Measurements from ENCODE around the gene POM121C.
"Not testable (repeated sequence)": the region's sequence is repeated elsewhere in the genome, so short reads cannot be mapped to it uniquely, and the experiment has no call there.

Gene POM121C

DNA sequence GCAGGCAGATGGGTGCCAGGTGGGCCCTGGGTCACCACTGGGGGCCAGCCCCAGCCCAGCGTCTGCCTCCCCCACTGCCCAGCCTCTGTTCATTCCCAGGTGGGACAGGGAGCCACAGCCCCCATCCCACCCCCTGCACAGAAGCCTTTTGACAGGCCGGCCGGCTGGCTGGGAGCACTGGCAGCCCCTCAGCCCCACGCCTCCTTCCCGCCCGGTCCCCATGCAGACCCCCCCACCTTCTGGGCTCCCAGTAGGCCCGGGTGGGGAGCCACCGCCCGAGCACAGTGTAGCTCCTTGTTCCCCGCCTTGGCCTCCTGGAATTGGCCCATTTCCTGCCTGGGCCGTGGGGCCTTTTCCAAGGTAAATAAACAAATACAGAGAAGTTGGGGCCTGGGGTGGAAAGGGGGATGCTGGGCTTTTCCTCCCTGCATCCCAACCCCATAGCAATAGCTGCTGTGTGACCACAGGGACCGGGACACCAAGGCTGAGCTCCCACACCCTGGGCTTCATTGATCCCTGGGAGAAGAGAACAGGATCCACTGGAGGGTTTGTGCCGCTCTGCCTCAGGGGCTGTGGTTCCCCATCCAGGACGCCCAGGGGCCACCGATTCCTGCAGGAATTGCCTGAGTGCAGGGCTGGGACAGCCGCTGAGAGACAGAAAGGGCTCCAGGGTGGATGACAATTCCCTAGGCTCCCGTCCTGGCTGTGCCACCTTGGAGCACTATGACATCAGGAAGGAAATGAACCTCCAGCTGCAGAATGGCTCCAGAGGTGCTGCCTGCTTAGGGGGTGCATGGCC lies 111.4 kb downstream of the POM121C start:
- DNase-seq (ENCODE audit: low read depth); in situ Hi-C loops (cut with HindIII; ENCODE audit: low sequenced_read_pairs); H3K4me3 ChIP-seq (ENCODE audit: low read depth, low read length): not testable (repeated sequence)

DNA sequence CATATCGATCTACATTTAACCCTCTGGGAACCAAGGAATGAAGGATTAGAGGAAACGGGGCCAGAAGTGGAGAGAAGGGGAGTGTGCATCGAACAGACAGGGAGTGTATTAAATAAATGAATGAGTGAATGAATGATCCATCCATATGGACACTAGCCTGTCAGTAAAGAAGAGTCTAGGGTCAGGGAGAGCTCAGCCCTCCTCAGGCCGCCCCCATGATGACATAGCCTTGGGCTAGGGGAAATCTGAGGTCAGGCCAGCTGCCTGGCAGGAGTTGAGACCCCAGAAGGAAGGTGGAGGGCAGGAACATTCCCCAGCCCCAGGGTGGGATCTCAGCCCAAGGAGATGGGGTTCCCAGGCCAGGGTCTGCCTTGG lies 112.0 kb downstream of the POM121C start:
- DNase-seq (ENCODE audit: low read depth); H3K4me3 ChIP-seq (ENCODE audit: low read depth, low read length); in situ Hi-C loops (cut with HindIII; ENCODE audit: low sequenced_read_pairs): not testable (repeated sequence)

DNA sequence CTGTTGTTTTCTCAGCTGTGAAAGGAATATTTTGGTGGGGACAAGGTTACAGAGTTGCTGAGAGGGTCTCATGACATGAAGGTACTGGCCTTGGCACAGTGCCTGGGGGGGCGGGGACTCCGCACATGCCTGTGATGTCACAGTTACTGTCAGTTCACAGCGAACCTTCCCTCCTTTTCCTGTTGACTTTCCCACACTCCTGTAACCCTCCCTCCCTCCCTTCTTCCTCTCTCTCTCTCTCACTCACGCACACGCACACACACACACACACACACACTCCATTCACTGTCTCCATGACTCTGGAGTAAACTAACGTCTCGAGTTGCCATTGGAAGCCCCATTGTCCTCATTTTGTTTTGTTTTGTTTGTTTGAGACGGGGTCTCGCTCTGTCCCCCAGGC lies 118.8 kb downstream of the POM121C start:
- in situ Hi-C loops (cut with HindIII; ENCODE audit: low sequenced_read_pairs); H3K4me3 ChIP-seq (ENCODE audit: low read depth, low read length); DNase-seq (ENCODE audit: low read depth): not testable (repeated sequence)

Measured in astrocyte of the cerebellum (primary cell).